DND-41 (cell line): ENCODE measurements around the gene DHRS11.

ENCODE experiments used
- ATAC-seq: fragments of 200-7000 bp; cut with Tn5 transposase; 3 replicates; pipeline ENCODE4 v1.9.1; 2021; ENCODE audit warnings: low read depth; ENCODE audit not compliant: insufficient read depth
- DNase-seq: peaks from one replicate; pipeline ENCODE4 v3.0.0-alpha.2; 2020
- H2AFZ ChIP-seq: 2 replicates; pipeline ENCODE4 v1.6.0; 2012; ENCODE audit warnings: low read depth, low read length
- H3K27ac ChIP-seq: 2 replicates; pipeline ENCODE4 v1.5.1; 2012; ENCODE audit warnings: low read length, inconsistent platforms
- H3K27me3 ChIP-seq: fragments of 200-600 bp; sonication (generic); 2 replicates; pipeline ENCODE4 v1.6.0; 2012; ENCODE audit warnings: low read length, mild to moderate bottlenecking, inconsistent platforms; ENCODE audit not compliant: insufficient read depth, poor library complexity
- H3K36me3 ChIP-seq: 2 replicates; pipeline ENCODE4 v1.5.1; 2012; ENCODE audit warnings: low read length, inconsistent platforms; ENCODE audit not compliant: insufficient read depth
- H3K4me1 ChIP-seq: 2 replicates; pipeline ENCODE4 v1.5.1; 2012; ENCODE audit warnings: mild to moderate bottlenecking, low read length; ENCODE audit not compliant: insufficient read depth
- H3K4me2 ChIP-seq: 2 replicates; pipeline ENCODE4 v1.6.0; 2012; ENCODE audit warnings: mild to moderate bottlenecking, moderate library complexity, low read length, inconsistent platforms; ENCODE audit not compliant: insufficient read depth
- H3K4me3 ChIP-seq, 2 experiments: fragments of 200-600 bp in 1 of 2; shearing (Covaris generic) in 1 of 2; 2 replicates each; pipeline ENCODE4 v1.5.1; 2012 to 2016; ENCODE audit warnings: inconsistent platforms in 2 of 2, low read length in 2 of 2, mild to moderate bottlenecking in 2 of 2, low read depth in 1 of 2, moderate library complexity in 1 of 2
- H3K79me2 ChIP-seq: 2 replicates; pipeline ENCODE4 v1.6.0; 2012; ENCODE audit warnings: low read length, inconsistent platforms; ENCODE audit not compliant: insufficient read depth
- H3K9ac ChIP-seq: 2 replicates; pipeline ENCODE4 v1.6.0; 2012; ENCODE audit warnings: low read depth, mild to moderate bottlenecking, inconsistent platforms, low read length, moderate library complexity
- H3K9me3 ChIP-seq: 2 replicates; pipeline ENCODE4 v1.5.1; 2012; ENCODE audit warnings: low read length, moderate library complexity, mild to moderate bottlenecking, inconsistent platforms; ENCODE audit not compliant: insufficient read depth, severe bottlenecking
- H4K20me1 ChIP-seq: 2 replicates; pipeline ENCODE4 v1.6.0; 2012; ENCODE audit warnings: low read length; ENCODE audit not compliant: insufficient read depth
- CTCF ChIP-seq: IDR thresholded peaks from 2 replicates; pipeline ENCODE4 v1.5.1; 2012; ENCODE audit warnings: borderline replicate concordance, low read length, moderate library complexity, mild to moderate bottlenecking; ENCODE audit not compliant: poor library complexity, severe bottlenecking; ENCODE audit errors: extremely low read depth
- EZH2 ChIP-seq: IDR thresholded peaks from 3 replicates; pipeline ENCODE4 v1.6.1; 2012; ENCODE audit warnings: borderline replicate concordance, low read depth, mild to moderate bottlenecking, moderate library complexity, low read length, inconsistent platforms; ENCODE audit not compliant: severe bottlenecking

Gene DHRS11

GRCh38 chr17:36583787-36584186, 7.9 kb upstream of the DHRS11 start:
- H3K27me3 ChIP-seq: no peaks in the 10 kb centered on the region
- H2AFZ ChIP-seq: no peak overlapping the region
- H3K9me3 ChIP-seq: no peaks in the 10 kb centered on the region
- no peaks in the 10 kb centered on the region for H3K4me1 ChIP-seq
- ATAC-seq (no peak), DNase-seq (no peak)
- H4K20me1 ChIP-seq: peaks cover 8% of the 10 kb centered on the region; the same call in 1 of the 2 replicates
- H3K4me3 ChIP-seq: no peak overlapping the region
- peaks cover 12% of the 10 kb centered on the region for H3K79me2 ChIP-seq
- H3K4me2 ChIP-seq: no peak overlapping the region
- peaks cover 90% of the 10 kb centered on the region for H3K36me3 ChIP-seq
- no peak overlapping the region for H3K9ac ChIP-seq
- TF ChIP-seq CTCF: no peak
- TF ChIP-seq EZH2: no peak
- no peak overlapping the region for H3K27ac ChIP-seq

- Histone ChIP-seq H3K36me3 (peaks cover 84% of the 10 kb centered on the region), H3K27ac (no peak overlapping the region), H2AFZ (no peak overlapping the region), H3K79me2 (0 out of 2 replicates have a peak, but pooled peaks cover 4% of the 10 kb centered on the region), H3K4me1 (peaks cover 3% of the 10 kb centered on the region), H3K9me3 (no peaks in the 10 kb centered on the region), H3K4me3 (no peak overlapping the region), H3K27me3 (no peaks in the 10 kb centered on the region), H3K9ac (no peak overlapping the region), H3K4me2 (no peak overlapping the region), H4K20me1 (peaks cover 3% of the 10 kb centered on the region; the same call in 1 of the 2 replicates)
- no peak for DNase-seq
- ATAC-seq: no peak
- TF ChIP-seq CTCF (no peak), EZH2 (no peak)
These were observed 5.5 kb upstream of the DHRS11 start for GRCh38 chr17:36586138-36586537.

- ATAC-seq (peak; percentile 48; the same call in 2 of the 3 replicates), DNase-seq (peak; percentile 31)
- Histone ChIP-seq H3K9me3 (no peaks in the 10 kb centered on the region), H3K4me1 (peaks cover 24% of the 10 kb centered on the region), H3K36me3 (peaks cover 48% of the 10 kb centered on the region), H3K27me3 (no peaks in the 10 kb centered on the region), H3K4me2 (no peak overlapping the region), H2AFZ (no peak overlapping the region), H3K4me3 (no peak overlapping the region), H3K27ac (no peak overlapping the region), H3K79me2 (peaks cover 6% of the 10 kb centered on the region; the same call in 1 of the 2 replicates), H3K9ac (no peak overlapping the region), H4K20me1 (peaks cover 3% of the 10 kb centered on the region; the same call in 1 of the 2 replicates)
- TF ChIP-seq CTCF (no peak), EZH2 (no peak)
These were observed 1.6 kb upstream of the DHRS11 start for GRCh38 chr17:36590082-36590481.
